OCI-LY7 (cell line): ENCODE results near the gene HNF1A.

Experiments used
- CTCF ChIP-seq: fragments of 200-600 bp; sonication (generic); conservative IDR thresholded peaks from 2 replicates; pipeline ENCODE4 v1.5.1; 2014; ENCODE audit warnings: mild to moderate bottlenecking, antibody characterized with exemption, low read length, moderate library complexity, mixed read lengths
- EZH2phosphoT487 ChIP-seq: fragments of 200-600 bp; sonication (generic); IDR thresholded peaks from 2 replicates; pipeline ENCODE4 v1.6.1; 2018; ENCODE audit warnings: low read depth, borderline replicate concordance, mild to moderate bottlenecking, mixed run types, antibody characterized with exemption, low read length, moderate library complexity, mixed read lengths

DNA sequence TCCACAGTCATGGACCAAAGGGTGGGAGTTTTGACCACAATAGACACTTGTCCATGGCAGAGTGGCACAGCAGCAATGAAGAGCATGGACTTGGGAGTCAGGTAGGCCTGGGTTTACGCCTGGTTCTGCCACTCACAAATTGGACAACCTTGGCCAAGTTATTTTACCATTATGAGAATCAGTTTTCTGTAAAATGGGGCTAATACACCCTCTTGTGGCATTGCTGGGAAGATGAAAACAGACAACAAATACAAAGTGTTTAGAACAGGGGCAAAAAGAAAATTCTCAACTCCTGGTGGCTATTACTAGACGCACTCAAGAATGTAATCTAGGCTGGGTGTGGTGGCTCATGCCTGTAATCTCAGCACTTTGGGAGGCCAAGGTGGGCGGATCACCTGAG, 35.4 kb downstream of the HNF1A start:
- peak; percentile 59 for TF ChIP-seq CTCF
- TF ChIP-seq EZH2phosphoT487: no peak
